T-helper 2 cell (primary cell): Measurements from ENCODE around the gene SPEN.
A peak's percentile ranks its signal among the peaks of the same experiment; 100 is the strongest.
"Not testable (repeated sequence)": the region's sequence is repeated elsewhere in the genome, so short reads cannot be mapped to it uniquely, and the experiment has no call there.

ENCODE experiments used
- DNase-seq, 5 experiments: peaks; one replicate each; pipeline versions ENCODE4 v3.0.0 to v3.0.0-alpha.2; 2012 to 2022

Gene SPEN

GRCh38 chr1:15900662-15901279, 53.3 kb downstream of the SPEN start:
- DNase-seq, result no peak

- no peak for DNase-seq
Measured at GRCh38 chr1:15902882-15903281, 55.4 kb downstream of the SPEN start.

GRCh38 chr1:15908597-15908996, 61.1 kb downstream of the SPEN start:
- DNase-seq, result no peak

GRCh38 chr1:15911141-15911540, 63.6 kb downstream of the SPEN start:
- no peak for DNase-seq

- no peak for DNase-seq
Measured at GRCh38 chr1:15911927-15912326, 64.4 kb downstream of the SPEN start.

- not testable (repeated sequence) for DNase-seq
Measured at GRCh38 chr1:15913607-15914006, 66.1 kb downstream of the SPEN start.

- peak in 1 of 5 experiments; percentile 13 for DNase-seq
Measured at GRCh38 chr1:15915991-15916390, 68.5 kb downstream of the SPEN start.

GRCh38 chr1:15916417-15916816, 68.9 kb downstream of the SPEN start:
- DNase-seq, result no peak

GRCh38 chr1:15916916-15917315, 69.4 kb downstream of the SPEN start:
- DNase-seq, result no peak

- DNase-seq, result peak in 3 of 5 experiments; percentile 25 to 91 (median 50)
Measured at GRCh38 chr1:15918962-15919715, 71.6 kb downstream of the SPEN start.

- DNase-seq, result no peak
Measured at GRCh38 chr1:15923241-15923640, 75.7 kb downstream of the SPEN start.

- DNase-seq, result not testable (repeated sequence)
Measured at GRCh38 chr1:15926448-15926847, 78.9 kb downstream of the SPEN start.

GRCh38 chr1:15928971-15929965, 81.8 kb downstream of the SPEN start:
- no peak for DNase-seq

- DNase-seq, result no peak
Measured at GRCh38 chr1:15931401-15931800, 83.9 kb downstream of the SPEN start.

GRCh38 chr1:15931884-15932283, 84.4 kb downstream of the SPEN start:
- DNase-seq, result no peak

GRCh38 chr1:15932612-15933011, 85.1 kb downstream of the SPEN start:
- DNase-seq, result no peak

GRCh38 chr1:15933684-15934083, 86.2 kb downstream of the SPEN start:
- DNase-seq, result no peak

GRCh38 chr1:15934211-15935055, 86.9 kb downstream of the SPEN start:
- no peak for DNase-seq

- DNase-seq, result no peak
Measured at GRCh38 chr1:15935056-15935950, 87.8 kb downstream of the SPEN start.

- no peak for DNase-seq
Measured at GRCh38 chr1:15936025-15936424, 88.5 kb downstream of the SPEN start.

- DNase-seq, result no peak
Measured at GRCh38 chr1:15937146-15937545, 89.6 kb downstream of the SPEN start.
